Memory B cell (primary cell): ENCODE data around the gene SGIP1.

Experiments
- ATAC-seq: fragments of 150-1000 bp; cut with Tn5 transposase; 2 replicates; pipeline ENCODE4 v1.10.0; 2021; ENCODE audit warnings: low read depth, mild to moderate bottlenecking, moderate library complexity
- DNase-seq, 2 donors: peaks; one replicate each; pipeline ENCODE4 v3.0.0; 2022; ENCODE audit warnings: low spot score in 2 of 2
- H3K27ac Mint-ChIP-seq: one replicate; pipeline ENCODE4 v1.8.0; 2022; ENCODE audit warnings: mild to moderate bottlenecking, moderate library complexity, mixed read lengths
- H3K27me3 Mint-ChIP-seq: one replicate; pipeline ENCODE4 v1.8.0; 2022; ENCODE audit warnings: mixed read lengths
- H3K36me3 Mint-ChIP-seq: one replicate; pipeline ENCODE4 v1.8.0; 2022; ENCODE audit warnings: mild to moderate bottlenecking, mixed read lengths
- H3K4me1 Mint-ChIP-seq: one replicate; pipeline ENCODE4 v1.8.0; 2022; ENCODE audit warnings: mixed read lengths
- H3K4me3 Mint-ChIP-seq: one replicate; pipeline ENCODE4 v1.8.0; 2022; ENCODE audit warnings: mild to moderate bottlenecking, moderate library complexity, mixed read lengths
- H3K9me3 Mint-ChIP-seq: one replicate; pipeline ENCODE4 v1.8.0; 2022; ENCODE audit warnings: mixed read lengths

SGIP1 gene

GRCh38 chr1:66676613-66677298, 142.8 kb downstream of the SGIP1 start:
- Mint-ChIP-seq H3K27ac (no peak overlapping the region), H3K9me3 (no peaks in the 10 kb centered on the region), H3K27me3 (peaks cover 3% of the 10 kb centered on the region), H3K36me3 (no peaks in the 10 kb centered on the region), H3K4me3 (no peak overlapping the region), H3K4me1 (peaks cover 3% of the 10 kb centered on the region)
- no peak for DNase-seq
- no peak for ATAC-seq

- Mint-ChIP-seq H3K27ac (no peak overlapping the region), H3K27me3 (peaks cover 5% of the 10 kb centered on the region), H3K4me1 (peaks cover 2% of the 10 kb centered on the region), H3K9me3 (no peaks in the 10 kb centered on the region), H3K36me3 (no peaks in the 10 kb centered on the region), H3K4me3 (no peak overlapping the region)
- no peak for ATAC-seq
- no peak for DNase-seq
Observed at GRCh38 chr1:66678146-66678545, 144.2 kb downstream of the SGIP1 start.

GRCh38 chr1:66679140-66679539, 145.2 kb downstream of the SGIP1 start:
- ATAC-seq (no peak), DNase-seq (no peak)
- Mint-ChIP-seq H3K4me1 (peaks cover 2% of the 10 kb centered on the region), H3K4me3 (no peak overlapping the region), H3K9me3 (no peaks in the 10 kb centered on the region), H3K27me3 (peaks cover 5% of the 10 kb centered on the region), H3K36me3 (no peaks in the 10 kb centered on the region), H3K27ac (no peak overlapping the region)

GRCh38 chr1:66681686-66682085, 147.7 kb downstream of the SGIP1 start:
- Mint-ChIP-seq H3K9me3 (no peaks in the 10 kb centered on the region), H3K27me3 (peaks cover 5% of the 10 kb centered on the region), H3K27ac (no peak overlapping the region), H3K4me3 (no peak overlapping the region), H3K36me3 (no peaks in the 10 kb centered on the region), H3K4me1 (peaks cover 2% of the 10 kb centered on the region)
- DNase-seq (no peak), ATAC-seq (no peak)

- H3K27ac Mint-ChIP-seq, result no peak overlapping the region
- peaks cover 5% of the 10 kb centered on the region for H3K27me3 Mint-ChIP-seq
Observed at GRCh38 chr1:66682106-66682505, 148.2 kb downstream of the SGIP1 start.

GRCh38 chr1:66684353-66684752, 150.4 kb downstream of the SGIP1 start:
- Mint-ChIP-seq H3K4me3 (no peak overlapping the region), H3K9me3 (no peaks in the 10 kb centered on the region), H3K4me1 (peaks cover 2% of the 10 kb centered on the region), H3K27ac (no peak overlapping the region), H3K27me3 (peaks cover 7% of the 10 kb centered on the region), H3K36me3 (no peaks in the 10 kb centered on the region)
- DNase-seq, result no peak
- no peak for ATAC-seq

More at GRCh38 chr1:66682106-66682505, 148.2 kb downstream of the SGIP1 start:
- Mint-ChIP-seq H3K4me3 (no peak overlapping the region), H3K9me3 (no peaks in the 10 kb centered on the region), H3K36me3 (no peaks in the 10 kb centered on the region), H3K4me1 (peaks cover 2% of the 10 kb centered on the region)
- no peak for ATAC-seq
- DNase-seq, result no peak

- no peak for ATAC-seq
- Mint-ChIP-seq H3K4me1 (no peaks in the 10 kb centered on the region), H3K9me3 (no peaks in the 10 kb centered on the region), H3K27ac (no peak overlapping the region), H3K4me3 (no peak overlapping the region), H3K36me3 (no peaks in the 10 kb centered on the region), H3K27me3 (peaks cover 5% of the 10 kb centered on the region)
- DNase-seq, result no peak
Observed at GRCh38 chr1:66685265-66685664, 151.3 kb downstream of the SGIP1 start.

GRCh38 chr1:66685670-66686069, 151.7 kb downstream of the SGIP1 start:
- Mint-ChIP-seq H3K4me3 (no peak overlapping the region), H3K36me3 (no peaks in the 10 kb centered on the region), H3K9me3 (no peaks in the 10 kb centered on the region), H3K27me3 (peaks cover 5% of the 10 kb centered on the region), H3K27ac (no peak overlapping the region), H3K4me1 (no peaks in the 10 kb centered on the region)
- ATAC-seq (no peak), DNase-seq (no peak)

- ATAC-seq (no peak), DNase-seq (no peak)
- no peak overlapping the region for H3K4me3 Mint-ChIP-seq
- H3K27me3 Mint-ChIP-seq, result peaks cover 6% of the 10 kb centered on the region
- H3K9me3 Mint-ChIP-seq, result no peaks in the 10 kb centered on the region
- H3K4me1 Mint-ChIP-seq, result no peaks in the 10 kb centered on the region
- H3K36me3 Mint-ChIP-seq, result no peaks in the 10 kb centered on the region
- H3K27ac Mint-ChIP-seq, result no peak overlapping the region
Observed at GRCh38 chr1:66686406-66686805, 152.5 kb downstream of the SGIP1 start.

- H3K4me3 Mint-ChIP-seq, result no peak overlapping the region
- H3K27ac Mint-ChIP-seq, result no peak overlapping the region
- no peaks in the 10 kb centered on the region for H3K9me3 Mint-ChIP-seq
- no peak for DNase-seq
- H3K36me3 Mint-ChIP-seq, result no peaks in the 10 kb centered on the region
- H3K4me1 Mint-ChIP-seq, result no peaks in the 10 kb centered on the region
- H3K27me3 Mint-ChIP-seq, result peaks cover 8% of the 10 kb centered on the region
- no peak for ATAC-seq
Observed at GRCh38 chr1:66687358-66687757, 153.4 kb downstream of the SGIP1 start.

- H3K4me1 Mint-ChIP-seq, result peaks cover 3% of the 10 kb centered on the region
- H3K27ac Mint-ChIP-seq, result no peak overlapping the region
- no peaks in the 10 kb centered on the region for H3K36me3 Mint-ChIP-seq
Observed at GRCh38 chr1:66690666-66691381, 156.9 kb downstream of the SGIP1 start.

GRCh38 chr1:66692681-66693080, 158.7 kb downstream of the SGIP1 start:
- H3K27me3 Mint-ChIP-seq, result peaks cover 10% of the 10 kb centered on the region
- DNase-seq (no peak), ATAC-seq (no peak)
- no peaks in the 10 kb centered on the region for H3K9me3 Mint-ChIP-seq
- peaks cover 3% of the 10 kb centered on the region for H3K4me1 Mint-ChIP-seq
- no peak overlapping the region for H3K27ac Mint-ChIP-seq
- H3K4me3 Mint-ChIP-seq, result no peak overlapping the region
- no peaks in the 10 kb centered on the region for H3K36me3 Mint-ChIP-seq

More at GRCh38 chr1:66690666-66691381, 156.9 kb downstream of the SGIP1 start:
- ATAC-seq, result no peak
- H3K27me3 Mint-ChIP-seq, result peaks cover 12% of the 10 kb centered on the region
- H3K4me3 Mint-ChIP-seq, result no peak overlapping the region
- no peaks in the 10 kb centered on the region for H3K9me3 Mint-ChIP-seq
- DNase-seq, result no peak

GRCh38 chr1:66693856-66694255, 159.9 kb downstream of the SGIP1 start:
- DNase-seq (no peak), ATAC-seq (no peak)
- Mint-ChIP-seq H3K36me3 (no peaks in the 10 kb centered on the region), H3K4me3 (no peak overlapping the region), H3K9me3 (no peaks in the 10 kb centered on the region), H3K4me1 (peaks cover 3% of the 10 kb centered on the region), H3K27me3 (peaks cover 11% of the 10 kb centered on the region), H3K27ac (no peak overlapping the region)

GRCh38 chr1:66695116-66695515, 161.2 kb downstream of the SGIP1 start:
- Mint-ChIP-seq H3K9me3 (no peaks in the 10 kb centered on the region), H3K4me1 (peaks cover 3% of the 10 kb centered on the region), H3K36me3 (no peaks in the 10 kb centered on the region), H3K27ac (no peak overlapping the region), H3K27me3 (peaks cover 12% of the 10 kb centered on the region), H3K4me3 (no peak overlapping the region)
- DNase-seq, result no peak
- no peak for ATAC-seq

GRCh38 chr1:66696771-66697170, 162.8 kb downstream of the SGIP1 start:
- Mint-ChIP-seq H3K9me3 (no peaks in the 10 kb centered on the region), H3K27me3 (peaks cover 10% of the 10 kb centered on the region), H3K27ac (no peak overlapping the region), H3K4me3 (no peak overlapping the region), H3K36me3 (no peaks in the 10 kb centered on the region), H3K4me1 (peaks cover 3% of the 10 kb centered on the region)
- DNase-seq, result no peak
- ATAC-seq, result no peak
